ENCODE data around the gene HDGFL2.

The HDGFL2 gene

DNA sequence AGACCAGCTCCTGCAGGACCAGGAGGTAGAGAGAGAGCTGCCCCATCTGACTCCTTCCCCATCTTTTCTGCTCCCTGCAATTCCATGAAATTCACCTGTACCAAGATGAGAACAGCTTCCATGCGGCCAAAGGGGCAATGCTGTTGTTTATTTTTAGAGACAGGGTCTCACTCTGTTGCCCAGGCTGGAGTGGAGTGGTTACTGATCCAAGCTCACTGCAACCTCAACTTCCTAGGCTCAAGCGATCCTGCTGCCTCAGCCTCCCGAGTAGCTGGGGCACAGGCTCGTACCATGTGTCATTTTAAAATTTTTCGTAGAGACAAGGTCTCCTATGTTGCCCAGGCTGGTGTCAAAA is 49.8 kb downstream of the HDGFL2 start:
- no peak for TF ChIP-seq EZH2 (IDR thresholded peaks at IDR 0.05; ENCODE audit: borderline replicate concordance, low read depth, low read length, severe bottlenecking)
- TF ChIP-seq, protein P1, sequence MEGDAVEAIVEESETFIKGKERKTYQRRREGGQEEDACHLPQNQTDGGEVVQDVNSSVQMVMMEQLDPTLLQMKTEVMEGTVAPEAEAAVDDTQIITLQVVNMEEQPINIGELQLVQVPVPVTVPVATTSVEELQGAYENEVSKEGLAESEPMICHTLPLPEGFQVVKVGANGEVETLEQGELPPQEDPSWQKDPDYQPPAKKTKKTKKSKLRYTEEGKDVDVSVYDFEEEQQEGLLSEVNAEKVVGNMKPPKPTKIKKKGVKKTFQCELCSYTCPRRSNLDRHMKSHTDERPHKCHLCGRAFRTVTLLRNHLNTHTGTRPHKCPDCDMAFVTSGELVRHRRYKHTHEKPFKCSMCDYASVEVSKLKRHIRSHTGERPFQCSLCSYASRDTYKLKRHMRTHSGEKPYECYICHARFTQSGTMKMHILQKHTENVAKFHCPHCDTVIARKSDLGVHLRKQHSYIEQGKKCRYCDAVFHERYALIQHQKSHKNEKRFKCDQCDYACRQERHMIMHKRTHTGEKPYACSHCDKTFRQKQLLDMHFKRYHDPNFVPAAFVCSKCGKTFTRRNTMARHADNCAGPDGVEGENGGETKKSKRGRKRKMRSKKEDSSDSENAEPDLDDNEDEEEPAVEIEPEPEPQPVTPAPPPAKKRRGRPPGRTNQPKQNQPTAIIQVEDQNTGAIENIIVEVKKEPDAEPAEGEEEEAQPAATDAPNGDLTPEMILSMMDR (IDR thresholded peaks at IDR 0.05; ENCODE audit: borderline replicate concordance, extremely low read depth, low read length, poor library complexity, severe bottlenecking): no peak
- no peaks in the 10 kb centered on the region for H3K36me3 ChIP-seq (ENCODE audit: insufficient read depth, low read length)
- no peaks in the 10 kb centered on the region for H3K4me1 ChIP-seq (ENCODE audit: insufficient read depth, low read length)
- no peak overlapping the region for H3K4me2 ChIP-seq (ENCODE audit: insufficient read depth, low read length)
- no peak overlapping the region for H3K4me3 ChIP-seq (ENCODE audit: low read depth in 1 of 2, low read length in 2 of 2)
- no peaks in the 10 kb centered on the region for H3K9me3 ChIP-seq (ENCODE audit: insufficient read depth, low read length, severe bottlenecking)
- no peak for ATAC-seq (ENCODE audit: insufficient read depth, low read depth)
- no peaks in the 10 kb centered on the region for H3K27me3 ChIP-seq (ENCODE audit: insufficient read depth, low read length, poor library complexity)
- no peak overlapping the region for H3K27ac ChIP-seq (ENCODE audit: low read length)
- H3K9ac ChIP-seq (ENCODE audit: low read depth, low read length): no peak overlapping the region
- no peak overlapping the region for H2AFZ ChIP-seq (ENCODE audit: low read depth, low read length)
- no peaks in the 10 kb centered on the region for H3K79me2 ChIP-seq (ENCODE audit: insufficient read depth, low read length)
- DNase-seq: no peak
- H4K20me1 ChIP-seq (ENCODE audit: insufficient read depth, low read length): no peaks in the 10 kb centered on the region

DNA sequence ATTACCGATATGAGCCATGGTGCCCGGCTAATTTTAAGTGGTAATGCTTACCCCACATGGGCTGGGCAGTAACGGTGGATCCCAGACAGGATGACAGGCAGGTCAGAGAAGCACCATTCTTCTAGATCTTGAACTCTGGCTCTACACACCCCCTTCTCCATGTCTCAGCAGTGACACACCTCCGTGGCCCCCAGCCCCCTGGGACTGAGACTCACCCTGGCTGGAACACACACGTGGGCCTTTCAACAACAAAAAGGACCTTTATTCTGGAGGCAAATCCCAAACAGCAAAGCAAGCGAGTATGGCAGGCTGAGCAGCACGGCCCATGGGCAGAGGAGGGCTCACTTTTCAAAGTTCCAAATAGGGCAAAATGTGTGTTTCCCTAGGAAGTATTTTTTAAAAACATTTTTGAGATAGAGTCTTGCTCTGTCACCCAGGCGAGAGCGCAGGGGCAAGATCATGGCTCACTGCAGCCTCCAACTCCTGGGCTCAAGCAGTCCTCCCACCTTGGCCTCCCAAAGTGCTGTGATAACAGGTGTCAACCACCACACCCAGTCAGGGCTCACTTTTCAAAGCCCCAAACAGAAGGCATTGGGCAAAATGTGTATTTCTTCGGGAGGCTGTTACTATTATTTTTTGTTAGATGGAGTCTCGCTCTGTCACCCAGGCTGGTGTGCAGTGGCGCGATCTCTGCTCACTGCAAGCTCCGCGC is 50.4 kb downstream of the HDGFL2 start:
- no peaks in the 10 kb centered on the region for H3K9me3 ChIP-seq (ENCODE audit: insufficient read depth, low read length, severe bottlenecking)
- H3K27ac ChIP-seq (ENCODE audit: low read length): no peak overlapping the region
- no peaks in the 10 kb centered on the region for H3K4me1 ChIP-seq (ENCODE audit: insufficient read depth, low read length)
- no peak overlapping the region for H3K4me2 ChIP-seq (ENCODE audit: insufficient read depth, low read length)
- ATAC-seq (ENCODE audit: insufficient read depth, low read depth) (no peak), DNase-seq (no peak)
- no peaks in the 10 kb centered on the region for H3K79me2 ChIP-seq (ENCODE audit: insufficient read depth, low read length)
- H3K4me3 ChIP-seq (ENCODE audit: low read depth in 1 of 2, low read length in 2 of 2): no peak overlapping the region
- TF ChIP-seq, protein P1 (IDR thresholded peaks at IDR 0.05; ENCODE audit: borderline replicate concordance, extremely low read depth, low read length, poor library complexity, severe bottlenecking): no peak
- TF ChIP-seq EZH2 (IDR thresholded peaks at IDR 0.05; ENCODE audit: borderline replicate concordance, low read depth, low read length, severe bottlenecking): no peak
- no peaks in the 10 kb centered on the region for H3K27me3 ChIP-seq (ENCODE audit: insufficient read depth, low read length, poor library complexity)
- no peaks in the 10 kb centered on the region for H4K20me1 ChIP-seq (ENCODE audit: insufficient read depth, low read length)
- no peak overlapping the region for H3K9ac ChIP-seq (ENCODE audit: low read depth, low read length)
- no peaks in the 10 kb centered on the region for H3K36me3 ChIP-seq (ENCODE audit: insufficient read depth, low read length)
- H2AFZ ChIP-seq (ENCODE audit: low read depth, low read length): no peak overlapping the region

GRCh38 chr19:4523306-4524110 is 51.4 kb downstream of the HDGFL2 start:
- no peaks in the 10 kb centered on the region for H3K36me3 ChIP-seq (ENCODE audit: insufficient read depth, low read length)
- no peak for ATAC-seq (ENCODE audit: insufficient read depth, low read depth)
- H3K27me3 ChIP-seq (ENCODE audit: insufficient read depth, low read length, poor library complexity): no peaks in the 10 kb centered on the region
- no peak overlapping the region for H3K4me3 ChIP-seq (ENCODE audit: low read depth in 1 of 2, low read length in 2 of 2)
- DNase-seq: no peak
- no peak overlapping the region for H2AFZ ChIP-seq (ENCODE audit: low read depth, low read length)
- no peak overlapping the region for H3K4me2 ChIP-seq (ENCODE audit: insufficient read depth, low read length)
- H3K9me3 ChIP-seq (ENCODE audit: insufficient read depth, low read length, severe bottlenecking): no peaks in the 10 kb centered on the region
- no peaks in the 10 kb centered on the region for H3K79me2 ChIP-seq (ENCODE audit: insufficient read depth, low read length)
- no peaks in the 10 kb centered on the region for H3K4me1 ChIP-seq (ENCODE audit: insufficient read depth, low read length)
- no peak for TF ChIP-seq EZH2 (IDR thresholded peaks at IDR 0.05; ENCODE audit: borderline replicate concordance, low read depth, low read length, severe bottlenecking)
- TF ChIP-seq, protein P1 (IDR thresholded peaks at IDR 0.05; ENCODE audit: borderline replicate concordance, extremely low read depth, low read length, poor library complexity, severe bottlenecking): peak; percentile 69
- H3K27ac ChIP-seq (ENCODE audit: low read length): no peak overlapping the region
- H3K9ac ChIP-seq (ENCODE audit: low read depth, low read length): no peak overlapping the region
- no peaks in the 10 kb centered on the region for H4K20me1 ChIP-seq (ENCODE audit: insufficient read depth, low read length)
